Heart left ventricle (tissue), 13 donors: Measurements from ENCODE around the gene RAB7B.

Experiments
- CTCF ChIP-seq, 12 donors: fragments of 200-600 bp; sonication (generic) in 4 of 12; IDR thresholded peaks; one replicate each; pipeline versions ENCODE4 v1.5.0 to v1.8.0; 2018 to 2022; ENCODE audit warnings: antibody characterized with exemption in 12 of 12, mild to moderate bottlenecking in 5 of 12
- POLR2A ChIP-seq, 2 donors: fragments of 450-650 bp; IDR thresholded peaks; one replicate each; pipeline ENCODE4 v1.6.1; 2017; ENCODE audit warnings: antibody characterized with exemption in 2 of 2, mild to moderate bottlenecking in 2 of 2, moderate library complexity in 2 of 2
- donor health status: ischemic (EF 13 %, LVEDD 7.1; RV severe dilation, severe dysfunction).
- donor health status: DM: no; HTN: yes; CAD: no.
- donor health status: DM: no; HTN: no; CAD: no.
- donor health status: ischemic (EF 25% LVEDD 6.9; RV normal size, moderate dysfunction).
- donor health status: ischemic (EF 25% LVEDD 5.7; RV mildly dilated, moderate dysfunction).
- donor health status: ischemic (EF 35%, LVEDD 5.7; RV mildly dilated, moderate dysfunction).
- donor health status: nonischemic (EF 11% LVEDD 7.7; RV severe dilation, severe dysfunction).
- donor health status: DM: yes; HTN: yes; CAD: no.
- donor health status: PGD.
- donor health status: ischemic (EF 29% LVEDD 5.4; RV normal size, mild dysfunction).
- donor health status: nonischemic (EF 23%, LVEDD 6.1; RV moderate dilation, normal function).

DNA sequence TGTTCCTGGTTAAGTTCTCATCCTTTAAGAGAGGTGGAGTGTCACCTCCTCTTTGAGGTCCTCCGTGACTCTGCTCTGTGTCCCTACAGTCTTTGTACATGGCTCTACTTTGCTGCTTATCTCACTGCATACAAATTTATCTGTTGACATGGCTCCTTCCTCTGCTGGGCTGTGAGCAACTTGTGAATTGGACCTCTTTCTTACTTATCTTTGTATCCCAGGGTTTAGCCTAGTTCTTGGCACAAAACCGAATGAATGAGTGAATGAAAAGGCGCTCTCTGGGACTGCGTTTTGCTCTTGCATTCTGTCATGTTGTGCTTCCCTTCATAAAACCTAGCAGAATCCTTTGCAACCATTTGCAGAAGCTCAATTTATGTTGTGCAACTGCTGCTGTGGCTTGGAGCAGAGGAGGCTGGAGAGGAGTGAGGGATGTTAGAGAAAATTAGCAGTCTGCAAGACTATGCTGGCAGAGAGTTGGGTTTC, 72.4 kb downstream of the RAB7B start:
- TF ChIP-seq CTCF (IDR thresholded peaks at IDR 0.05) (no peak), POLR2A (IDR thresholded peaks at IDR 0.05) (no peak)
